ENCODE measurements around the gene SIM2. TPM values are rescaled to one million over a fixed set of nuclear protein-coding genes. Genes with fewer than 3 reads are reported as not detected.

Gene SIM2
- total RNA-seq, 4 donors from 2014 or later = 0.42 TPM; not detected in 3

DNA sequence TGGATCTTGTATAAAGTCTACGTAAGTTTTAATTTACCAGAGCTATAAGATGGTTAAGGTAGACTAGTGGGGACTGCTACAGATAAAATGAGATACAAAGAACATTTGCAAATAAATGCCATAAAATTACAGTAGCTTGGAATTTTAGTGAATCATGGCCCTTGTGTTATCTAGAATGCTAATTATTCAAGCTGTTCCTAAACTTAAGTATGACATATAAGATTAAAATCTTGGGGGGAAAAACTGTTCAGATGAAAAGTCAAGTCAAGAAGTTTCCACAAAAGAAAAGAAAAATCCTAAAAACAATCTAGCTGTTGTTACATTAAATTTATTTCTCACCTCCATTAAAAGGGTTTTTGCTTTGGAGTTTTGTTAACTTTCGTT lies 51.7 kb downstream of the SIM2 start:
- intact Hi-C loops (cut with DNase I) = no loop called here
- 100% methylated on average over 2 of the region's 2 CpGs for WGBS
- DNase-seq (ENCODE audit: extremely low spot score) = no peak
- Histone ChIP-seq H3K4me1 (peaks cover 3 to 28% (median 17%) of the 10 kb centered on the region in 4 donors), H3K36me3 (peaks cover 0 to 22% (median 3%) of the 10 kb centered on the region in 4 donors), H3K9me3 (no peaks in the 10 kb centered on the region), H3K27me3 (peaks cover 0 to 24% (median 4%) of the 10 kb centered on the region in 4 donors), H3K27ac (replicated peaks in 1 of 4) (peak overlapping the region in 2 of 4 donors; percentile 34 to 37), H3K4me3 (no peak overlapping the region)
- TF ChIP-seq CTCF (IDR thresholded peaks at IDR 0.05) (no peak), POLR2AphosphoS5 (IDR thresholded peaks at IDR 0.05) (no peak), POLR2A (IDR thresholded peaks at IDR 0.05; ENCODE audit: low read depth) (no peak), EP300 (IDR thresholded peaks at IDR 0.05) (no peak)

DNA sequence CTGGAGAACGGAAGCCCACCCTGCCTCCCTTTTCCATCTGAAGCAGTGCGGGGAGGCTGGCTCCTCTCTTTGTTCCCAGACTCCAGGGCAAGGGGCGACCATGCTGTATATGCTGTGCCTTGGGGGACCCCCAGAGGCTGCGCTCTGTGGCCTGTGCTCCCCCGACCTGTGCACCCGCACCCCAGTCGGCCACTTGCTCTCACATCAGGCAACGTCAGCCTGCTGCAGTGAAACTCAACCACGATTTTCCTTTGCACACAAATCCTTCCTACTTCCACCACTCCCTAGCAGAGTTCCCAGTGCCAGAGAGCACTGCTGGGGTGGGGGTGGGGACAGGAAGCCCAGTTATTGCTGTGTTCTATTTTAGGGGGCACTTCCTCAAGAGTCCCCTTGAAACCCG lies 52.5 kb downstream of the SIM2 start:
- H3K27ac ChIP-seq (replicated peaks in 1 of 4) = no peak overlapping the region
- DNase-seq (ENCODE audit: extremely low spot score) = no peak
- H3K36me3 ChIP-seq = peaks cover 0 to 26% (median 3%) of the 10 kb centered on the region in 4 donors
- H3K9me3 ChIP-seq = no peaks in the 10 kb centered on the region
- TF ChIP-seq POLR2AphosphoS5 (IDR thresholded peaks at IDR 0.05) (no peak), CTCF (IDR thresholded peaks at IDR 0.05) (no peak), POLR2A (IDR thresholded peaks at IDR 0.05; ENCODE audit: low read depth) (no peak), EP300 (IDR thresholded peaks at IDR 0.05) (no peak)
- 80% methylated on average over 10 of the region's 10 CpGs for WGBS
- peaks cover 3 to 28% (median 17%) of the 10 kb centered on the region in 4 donors for H3K4me1 ChIP-seq
- no peak overlapping the region for H3K4me3 ChIP-seq
- peaks cover 0 to 16% (median 4%) of the 10 kb centered on the region in 4 donors for H3K27me3 ChIP-seq
- intact Hi-C loops (cut with DNase I) = no loop called here

DNA sequence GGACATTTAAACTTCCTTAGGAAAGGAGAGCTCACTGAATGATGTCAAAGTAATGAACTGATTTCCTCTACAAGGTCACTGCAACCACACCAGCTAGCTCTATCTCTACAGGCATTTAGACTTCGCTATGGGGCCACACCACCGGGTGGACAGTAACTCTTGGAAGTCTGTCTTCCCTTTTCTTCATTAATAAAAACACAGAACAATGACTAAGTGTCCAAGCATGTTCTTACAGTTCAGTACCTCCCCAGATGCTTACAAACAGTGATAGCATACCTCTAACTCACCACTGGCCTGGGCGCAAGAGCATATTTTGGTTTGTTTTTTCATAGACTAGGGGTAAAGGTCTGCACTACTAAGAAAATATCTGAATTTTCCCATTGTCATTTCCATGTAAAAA lies 54.6 kb downstream of the SIM2 start:
- no peak for DNase-seq (ENCODE audit: extremely low spot score)
- no peaks in the 10 kb centered on the region for H3K9me3 ChIP-seq
- H3K36me3 ChIP-seq = peaks cover 0 to 37% (median 10%) of the 10 kb centered on the region in 4 donors
- TF ChIP-seq POLR2AphosphoS5 (IDR thresholded peaks at IDR 0.05) (no peak), CTCF (IDR thresholded peaks at IDR 0.05) (no peak), EP300 (IDR thresholded peaks at IDR 0.05) (no peak), POLR2A (IDR thresholded peaks at IDR 0.05; ENCODE audit: low read depth) (no peak)
- peaks cover 0 to 15% (median 4%) of the 10 kb centered on the region in 4 donors for H3K4me1 ChIP-seq
- H3K4me3 ChIP-seq = no peak overlapping the region
- H3K27me3 ChIP-seq = no peaks in the 10 kb centered on the region
- intact Hi-C loops (cut with DNase I) = no loop called here
- no peak overlapping the region for H3K27ac ChIP-seq (replicated peaks in 1 of 4)
- WGBS = 83% methylated on average over 3 of the region's 3 CpGs

GRCh38 chr21:36754241-36754898 lies 55.5 kb downstream of the SIM2 start:
- no peaks in the 10 kb centered on the region for H3K9me3 ChIP-seq
- peaks cover 0 to 15% (median 4%) of the 10 kb centered on the region in 4 donors for H3K4me1 ChIP-seq
- TF ChIP-seq POLR2AphosphoS5 (IDR thresholded peaks at IDR 0.05) = no peak
- TF ChIP-seq POLR2A (IDR thresholded peaks at IDR 0.05; ENCODE audit: low read depth) = no peak
- no peak for TF ChIP-seq EP300 (IDR thresholded peaks at IDR 0.05)
- no peak for TF ChIP-seq CTCF (IDR thresholded peaks at IDR 0.05)
- 93% methylated on average over 22 of the region's 22 CpGs for WGBS
- no peak overlapping the region for H3K4me3 ChIP-seq
- DNase-seq (ENCODE audit: extremely low spot score) = no peak
- intact Hi-C loops (cut with DNase I) = no loop called here
- peaks cover 0 to 46% (median 10%) of the 10 kb centered on the region in 4 donors for H3K36me3 ChIP-seq
- no peaks in the 10 kb centered on the region for H3K27me3 ChIP-seq
- H3K27ac ChIP-seq (replicated peaks in 1 of 4) = no peak overlapping the region
